ENCODE data around the gene WDR44. TPM values are rescaled to one million over a fixed set of nuclear protein-coding genes. Genes with fewer than 3 reads are reported as not detected.
"Not testable (repeated sequence)": the region's sequence is repeated elsewhere in the genome, so short reads cannot be mapped to it uniquely, and the experiment has no call there.

Gene WDR44
- total and polyA plus RNA-seq, 2 donors: 8.8 to 12.6 TPM

- Histone ChIP-seq H3K27ac (ENCODE audit: low read depth in 1 of 2, low read length in 1 of 2) (no peak overlapping the region), H3K36me3 (ENCODE audit: control insufficient read depth in 2 of 2, insufficient read depth in 2 of 2, low read length in 1 of 2) (no peaks in the 10 kb centered on the region), H3K9me3 (ENCODE audit: control insufficient read depth in 2 of 2, insufficient read depth in 1 of 2, low read length in 1 of 2) (no peaks in the 10 kb centered on the region), H3K4me1 (ENCODE audit: control insufficient read depth in 2 of 2, insufficient read depth in 2 of 2, low read length in 2 of 2) (no peaks in the 10 kb centered on the region), H3K27me3 (ENCODE audit: control insufficient read depth in 2 of 2, insufficient read depth in 1 of 2, low read length in 1 of 2) (no peaks in the 10 kb centered on the region), H3K4me3 (ENCODE audit: low read length in 2 of 2) (no peak overlapping the region)
- 99% methylated on average over 9 of the region's 9 CpGs for WGBS
- no peak for DNase-seq (ENCODE audit: low read depth in 6 of 9, low spot score in 9 of 9)
Observed at GRCh38 chrX:118484216-118484903, 138.5 kb downstream of the WDR44 start.

- H3K4me1 ChIP-seq (ENCODE audit: control insufficient read depth in 2 of 2, insufficient read depth in 2 of 2, low read length in 2 of 2); H3K9me3 ChIP-seq (ENCODE audit: control insufficient read depth in 2 of 2, insufficient read depth in 1 of 2, low read length in 1 of 2); H3K27ac ChIP-seq (ENCODE audit: low read depth in 1 of 2, low read length in 1 of 2); DNase-seq (ENCODE audit: low read depth in 6 of 9, low spot score in 9 of 9); H3K4me3 ChIP-seq (ENCODE audit: low read length in 2 of 2); H3K27me3 ChIP-seq (ENCODE audit: control insufficient read depth in 2 of 2, insufficient read depth in 1 of 2, low read length in 1 of 2); H3K36me3 ChIP-seq (ENCODE audit: control insufficient read depth in 2 of 2, insufficient read depth in 2 of 2, low read length in 1 of 2): not testable (repeated sequence)
- WGBS: 96% methylated on average over 1 of the region's 1 CpG
Observed at GRCh38 chrX:118486693-118487092, 140.8 kb downstream of the WDR44 start.

GRCh38 chrX:118493016-118493415, 147.1 kb downstream of the WDR44 start:
- Histone ChIP-seq H3K27me3 (ENCODE audit: control insufficient read depth in 2 of 2, insufficient read depth in 1 of 2, low read length in 1 of 2) (no peaks in the 10 kb centered on the region), H3K4me1 (ENCODE audit: control insufficient read depth in 2 of 2, insufficient read depth in 2 of 2, low read length in 2 of 2) (peaks cover 0 to 18% of the 10 kb centered on the region in 2 donors), H3K36me3 (ENCODE audit: control insufficient read depth in 2 of 2, insufficient read depth in 2 of 2, low read length in 1 of 2) (no peaks in the 10 kb centered on the region), H3K27ac (ENCODE audit: low read depth in 1 of 2, low read length in 1 of 2) (no peak overlapping the region), H3K4me3 (ENCODE audit: low read length in 2 of 2) (no peak overlapping the region), H3K9me3 (ENCODE audit: control insufficient read depth in 2 of 2, insufficient read depth in 1 of 2, low read length in 1 of 2) (peaks cover 0 to 5% of the 10 kb centered on the region in 2 donors)
- no peak for DNase-seq (ENCODE audit: low read depth in 6 of 9, low spot score in 9 of 9)
- WGBS: 100% methylated on average over 3 of the region's 3 CpGs

GRCh38 chrX:118493653-118494297, 147.9 kb downstream of the WDR44 start:
- Histone ChIP-seq H3K27me3 (ENCODE audit: control insufficient read depth in 2 of 2, insufficient read depth in 1 of 2, low read length in 1 of 2) (no peaks in the 10 kb centered on the region), H3K9me3 (ENCODE audit: control insufficient read depth in 2 of 2, insufficient read depth in 1 of 2, low read length in 1 of 2) (peaks cover 0 to 5% of the 10 kb centered on the region in 2 donors), H3K27ac (ENCODE audit: low read depth in 1 of 2, low read length in 1 of 2) (no peak overlapping the region), H3K36me3 (ENCODE audit: control insufficient read depth in 2 of 2, insufficient read depth in 2 of 2, low read length in 1 of 2) (no peaks in the 10 kb centered on the region), H3K4me1 (ENCODE audit: control insufficient read depth in 2 of 2, insufficient read depth in 2 of 2, low read length in 2 of 2) (peaks cover 3 to 20% of the 10 kb centered on the region in 2 donors), H3K4me3 (ENCODE audit: low read length in 2 of 2) (no peak overlapping the region)
- DNase-seq (ENCODE audit: low read depth in 6 of 9, low spot score in 9 of 9): no peak
- 97% methylated on average over 3 of the region's 3 CpGs for WGBS

GRCh38 chrX:118495061-118495921, 149.4 kb downstream of the WDR44 start, which contains the start of gene DOCK11:
TSS of gene DOCK11 (plus strand) at chrX:118495815. CDS start at chrX:118495972, 157 bp downstream.
- peak within 1 kb of the TSS; percentile 92 to 94 for H3K27ac ChIP-seq (ENCODE audit: low read depth in 1 of 2, low read length in 1 of 2)

GRCh38 chrX:118495958-118496762, 150.3 kb downstream of the WDR44 start:
- H3K9me3 ChIP-seq (ENCODE audit: control insufficient read depth in 2 of 2, insufficient read depth in 1 of 2, low read length in 1 of 2): peaks cover 0 to 5% of the 10 kb centered on the region in 2 donors
- peak in 7 of 9 donors; percentile 39 to 89 (median 71) for DNase-seq (ENCODE audit: low read depth in 6 of 9, low spot score in 9 of 9)
- peaks cover 3 to 23% of the 10 kb centered on the region in 2 donors for H3K4me1 ChIP-seq (ENCODE audit: control insufficient read depth in 2 of 2, insufficient read depth in 2 of 2, low read length in 2 of 2)
- WGBS: under 1% methylated on average over 81 of the region's 81 CpGs
- H3K27me3 ChIP-seq (ENCODE audit: control insufficient read depth in 2 of 2, insufficient read depth in 1 of 2, low read length in 1 of 2): no peaks in the 10 kb centered on the region
- peak overlapping the region; percentile 70 to 75 for H3K4me3 ChIP-seq (ENCODE audit: low read length in 2 of 2)
- H3K36me3 ChIP-seq (ENCODE audit: control insufficient read depth in 2 of 2, insufficient read depth in 2 of 2, low read length in 1 of 2): no peaks in the 10 kb centered on the region
- H3K27ac ChIP-seq (ENCODE audit: low read depth in 1 of 2, low read length in 1 of 2): peak overlapping the region; percentile 92 to 94

More at GRCh38 chrX:118495061-118495921, 149.4 kb downstream of the WDR44 start, which contains the start of gene DOCK11:
- DNase-seq (ENCODE audit: low read depth in 6 of 9, low spot score in 9 of 9): peak in 8 of 9 donors; percentile 46 to 88 (median 68)
- H3K36me3 ChIP-seq (ENCODE audit: control insufficient read depth in 2 of 2, insufficient read depth in 2 of 2, low read length in 1 of 2): no peaks in the 10 kb centered on the region
- WGBS: 3% methylated on average over 63 of the region's 64 CpGs
- H3K4me1 ChIP-seq (ENCODE audit: control insufficient read depth in 2 of 2, insufficient read depth in 2 of 2, low read length in 2 of 2): peaks cover 3 to 23% of the 10 kb centered on the region in 2 donors
- peaks cover 0 to 5% of the 10 kb centered on the region in 2 donors for H3K9me3 ChIP-seq (ENCODE audit: control insufficient read depth in 2 of 2, insufficient read depth in 1 of 2, low read length in 1 of 2)
- peak within 1 kb of the TSS; percentile 70 to 75 for H3K4me3 ChIP-seq (ENCODE audit: low read length in 2 of 2)
- H3K27me3 ChIP-seq (ENCODE audit: control insufficient read depth in 2 of 2, insufficient read depth in 1 of 2, low read length in 1 of 2): no peaks in the 10 kb centered on the region

- WGBS: under 1% methylated on average over 13 of the region's 13 CpGs
- Histone ChIP-seq H3K4me3 (ENCODE audit: low read length in 2 of 2) (peak overlapping the region; percentile 70 to 75), H3K27me3 (ENCODE audit: control insufficient read depth in 2 of 2, insufficient read depth in 1 of 2, low read length in 1 of 2) (no peaks in the 10 kb centered on the region), H3K36me3 (ENCODE audit: control insufficient read depth in 2 of 2, insufficient read depth in 2 of 2, low read length in 1 of 2) (no peaks in the 10 kb centered on the region), H3K4me1 (ENCODE audit: control insufficient read depth in 2 of 2, insufficient read depth in 2 of 2, low read length in 2 of 2) (peaks cover 3 to 23% of the 10 kb centered on the region in 2 donors), H3K9me3 (ENCODE audit: control insufficient read depth in 2 of 2, insufficient read depth in 1 of 2, low read length in 1 of 2) (peaks cover 0 to 5% of the 10 kb centered on the region in 2 donors), H3K27ac (ENCODE audit: low read depth in 1 of 2, low read length in 1 of 2) (peak overlapping the region; percentile 92 to 94)
- DNase-seq (ENCODE audit: low read depth in 6 of 9, low spot score in 9 of 9): no peak
Observed at GRCh38 chrX:118496763-118497079, 150.8 kb downstream of the WDR44 start.

- Histone ChIP-seq H3K4me1 (ENCODE audit: control insufficient read depth in 2 of 2, insufficient read depth in 2 of 2, low read length in 2 of 2) (peaks cover 3 to 23% of the 10 kb centered on the region in 2 donors), H3K27me3 (ENCODE audit: control insufficient read depth in 2 of 2, insufficient read depth in 1 of 2, low read length in 1 of 2) (no peaks in the 10 kb centered on the region), H3K27ac (ENCODE audit: low read depth in 1 of 2, low read length in 1 of 2) (peak overlapping the region; percentile 52 to 92), H3K36me3 (ENCODE audit: control insufficient read depth in 2 of 2, insufficient read depth in 2 of 2, low read length in 1 of 2) (no peaks in the 10 kb centered on the region), H3K9me3 (ENCODE audit: control insufficient read depth in 2 of 2, insufficient read depth in 1 of 2, low read length in 1 of 2) (peaks cover 0 to 5% of the 10 kb centered on the region in 2 donors), H3K4me3 (ENCODE audit: low read length in 2 of 2) (peak overlapping the region; percentile 70 to 75)
- 6% methylated on average over 7 of the region's 7 CpGs for WGBS
- DNase-seq (ENCODE audit: low read depth in 6 of 9, low spot score in 9 of 9): peak in 5 of 9 donors; percentile 21 to 71 (median 31)
Observed at GRCh38 chrX:118497180-118497818, 151.4 kb downstream of the WDR44 start.
